PC-3 (cell line): Measurements from ENCODE around the gene B3GALNT1. TPM values are rescaled to one million over a fixed set of nuclear protein-coding genes. Genes with fewer than 3 reads are reported as not detected.
A peak's percentile ranks its signal among the peaks of the same experiment; 100 is the strongest.

Experiments
- ATAC-seq: fragments of 200-7000 bp; cut with Tn5 transposase; 2 replicates; pipeline ENCODE4 v1.9.1; 2020; ENCODE audit warnings: mild to moderate bottlenecking, moderate library complexity
- BruUV-seq: library from RNA; stranded (reverse); fragments of 400-500 nt; replicated peaks from 2 replicates; lab custom pipeline; 2021; lab: Mats Ljungman, UMichigan
- CTCF ChIA-PET: fragments of 300-600 bp; sonication (Branson Sonifier 250); formaldehyde crosslinking; loops from one replicate; lab custom pipeline; 2022; ENCODE audit warnings: antibody characterized with exemption; lab: Charles Lee
- POLR2A ChIA-PET: fragments of 300-600 bp; sonication (Branson Sonifier 250); formaldehyde crosslinking; loops from one replicate; lab custom pipeline; 2022; ENCODE audit warnings: antibody characterized with exemption; ENCODE audit not compliant: unreplicated experiment; lab: Charles Lee
- DNase-seq: peaks from one replicate; pipeline ENCODE4 v3.0.0-alpha.2; 2015
- H2AFZ ChIP-seq: fragments of 300-600 bp; sonication (generic); 2 replicates; pipeline ENCODE4 v1.6.0; 2016; ENCODE audit warnings: antibody characterized with exemption, low read length
- H3F3A ChIP-seq: fragments of 300-600 bp; sonication (generic); one replicate; pipeline ENCODE4 v1.6.0; 2017; ENCODE audit warnings: antibody characterized with exemption, low read length, control low read depth, mild to moderate bottlenecking; ENCODE audit not compliant: unreplicated experiment
- H3K27ac ChIP-seq: fragments of 300-600 bp; sonication (generic); 2 replicates; pipeline ENCODE4 v1.5.1; 2016; ENCODE audit warnings: mild to moderate bottlenecking, low read length
- H3K27me3 ChIP-seq: fragments of 300-600 bp; sonication (generic); 2 replicates; pipeline ENCODE4 v1.6.1; 2016; ENCODE audit warnings: low read length, mixed read lengths
- H3K36me3 ChIP-seq: fragments of 300-600 bp; sonication (generic); 2 replicates; pipeline ENCODE4 v1.6.1; 2016; ENCODE audit warnings: low read depth, mixed run types, low read length, mixed read lengths
- H3K4me1 ChIP-seq: fragments of 300-600 bp; sonication (generic); 2 replicates; pipeline ENCODE4 v1.5.1; 2016; ENCODE audit warnings: low read length; ENCODE audit not compliant: insufficient read depth
- H3K4me2 ChIP-seq: fragments of 300-600 bp; sonication (generic); 2 replicates; pipeline ENCODE4 v1.6.0; 2016; ENCODE audit warnings: low read length
- H3K4me3 ChIP-seq: fragments of 300-600 bp; sonication (generic); 2 replicates; pipeline ENCODE4 v1.5.1; 2016; ENCODE audit warnings: mild to moderate bottlenecking, low read length, mixed read lengths
- H3K79me2 ChIP-seq: fragments of 300-600 bp; sonication (generic); 2 replicates; pipeline ENCODE4 v1.6.1; 2017; ENCODE audit warnings: low read length, mixed read lengths
- H3K9ac ChIP-seq: fragments of 300-600 bp; sonication (generic); 2 replicates; pipeline ENCODE4 v1.6.0; 2016; ENCODE audit warnings: mild to moderate bottlenecking, low read length
- H3K9me2 ChIP-seq: fragments of 300-600 bp; sonication (generic); replicated peaks from 2 replicates; pipeline ENCODE4 v1.6.1; 2016; ENCODE audit warnings: mixed run types, low read length, mixed read lengths
- H3K9me3 ChIP-seq: fragments of 300-600 bp; sonication (generic); 2 replicates; pipeline ENCODE4 v1.6.1; 2016; ENCODE audit warnings: low read length, mixed read lengths
- H4K20me1 ChIP-seq: fragments of 300-600 bp; sonication (generic); 2 replicates; pipeline ENCODE4 v1.6.1; 2016; ENCODE audit warnings: low read length, mixed read lengths
- EZH2 ChIP-seq: fragments of 300-600 bp; sonication (generic); IDR thresholded peaks from one replicate; pipeline ENCODE4 v1.6.1; 2017; ENCODE audit warnings: antibody characterized with exemption, mild to moderate bottlenecking, low read length; ENCODE audit not compliant: unreplicated experiment
- EZH2phosphoT487 ChIP-seq: fragments of 300-600 bp; sonication (generic); IDR thresholded peaks from 2 replicates; pipeline ENCODE4 v1.6.1; 2018; ENCODE audit warnings: mild to moderate bottlenecking, antibody characterized with exemption, low read length, borderline replicate concordance
- intact Hi-C: fragments of 100-400 bp; cut with micrococcal nuclease; formaldehyde crosslinking; loops from 2 replicates; pipeline ENCODE4 v1.9.0; 2023
- total RNA-seq: library from RNA; depleted of rRNA; stranded (reverse); fragments of >200 nt; gene quantifications from 2 replicates; pipeline ENCODE4 v1.2.3, GENCODE V29; 2014
- TF ChIP-seq, protein P1 (sequence below): fragments of 300-600 bp; sonication (generic); conservative IDR thresholded peaks from 2 replicates; pipeline ENCODE4 v1.5.1; 2017; ENCODE audit warnings: antibody characterized with exemption, low read depth, mild to moderate bottlenecking, low read length

The B3GALNT1 gene
- total RNA-seq, 1 experiment from 2014 or later, result 125 TPM

DNA sequence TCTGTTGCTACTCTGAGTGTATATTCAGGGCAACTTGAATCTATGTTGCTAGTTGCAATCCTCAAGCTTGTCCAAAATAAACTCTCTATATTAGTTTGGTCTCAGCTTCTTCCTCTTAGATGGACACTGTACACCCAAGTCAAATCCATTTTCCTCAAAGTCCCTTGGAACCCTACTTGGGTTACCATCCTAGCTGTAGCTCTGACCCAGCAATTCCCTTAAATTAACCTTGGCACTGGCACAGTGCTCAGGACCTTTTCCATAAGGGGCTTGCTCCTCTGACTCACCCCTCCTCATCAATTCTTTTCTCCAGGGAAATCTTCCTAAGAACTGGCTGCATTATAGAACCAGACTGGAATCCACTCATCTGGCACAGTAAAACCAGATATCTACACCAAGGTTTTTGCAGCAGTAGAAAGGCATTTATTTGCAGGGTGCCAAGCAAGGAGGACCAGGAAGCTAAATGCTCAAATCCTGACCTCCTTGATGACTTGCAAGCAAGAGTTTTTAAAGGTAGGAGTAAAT lies 44.9 kb upstream of the B3GALNT1 start:
- Histone ChIP-seq H3K4me1 (peaks cover 32% of the 10 kb centered on the region), H3F3A (peaks cover 9% of the 10 kb centered on the region), H4K20me1 (no peaks in the 10 kb centered on the region), H2AFZ (no peak overlapping the region), H3K79me2 (no peaks in the 10 kb centered on the region), H3K9me2 (no peaks in the 10 kb centered on the region), H3K4me3 (no peak overlapping the region; the same call in 1 of the 2 replicates), H3K9me3 (no peaks in the 10 kb centered on the region), H3K27me3 (no peaks in the 10 kb centered on the region), H3K9ac (peak overlapping the region; percentile 72), H3K27ac (peak overlapping the region; percentile 97), H3K36me3 (no peaks in the 10 kb centered on the region), H3K4me2 (peak overlapping the region; percentile 67)
- ChIA-PET POLR2A (interaction anchor here (0.6 kb wide), 1 partner anchor 11 kb away, joined by 4 read pairs; no protein-coding TSS in a partner anchor), CTCF (interaction anchor here (0.7 to 1.3 kb wide), 2 partner anchors 9 to 21 kb away, joined by 5 to 9 read pairs; no protein-coding TSS in a partner anchor)
- ATAC-seq (no peak), DNase-seq (no peak)
- TF ChIP-seq, protein P1, sequence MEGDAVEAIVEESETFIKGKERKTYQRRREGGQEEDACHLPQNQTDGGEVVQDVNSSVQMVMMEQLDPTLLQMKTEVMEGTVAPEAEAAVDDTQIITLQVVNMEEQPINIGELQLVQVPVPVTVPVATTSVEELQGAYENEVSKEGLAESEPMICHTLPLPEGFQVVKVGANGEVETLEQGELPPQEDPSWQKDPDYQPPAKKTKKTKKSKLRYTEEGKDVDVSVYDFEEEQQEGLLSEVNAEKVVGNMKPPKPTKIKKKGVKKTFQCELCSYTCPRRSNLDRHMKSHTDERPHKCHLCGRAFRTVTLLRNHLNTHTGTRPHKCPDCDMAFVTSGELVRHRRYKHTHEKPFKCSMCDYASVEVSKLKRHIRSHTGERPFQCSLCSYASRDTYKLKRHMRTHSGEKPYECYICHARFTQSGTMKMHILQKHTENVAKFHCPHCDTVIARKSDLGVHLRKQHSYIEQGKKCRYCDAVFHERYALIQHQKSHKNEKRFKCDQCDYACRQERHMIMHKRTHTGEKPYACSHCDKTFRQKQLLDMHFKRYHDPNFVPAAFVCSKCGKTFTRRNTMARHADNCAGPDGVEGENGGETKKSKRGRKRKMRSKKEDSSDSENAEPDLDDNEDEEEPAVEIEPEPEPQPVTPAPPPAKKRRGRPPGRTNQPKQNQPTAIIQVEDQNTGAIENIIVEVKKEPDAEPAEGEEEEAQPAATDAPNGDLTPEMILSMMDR, result no peak
- no peak for TF ChIP-seq EZH2phosphoT487
- no peak for TF ChIP-seq EZH2
- intact Hi-C loops, result no loop called here
- no TSS peak for BruUV-seq

DNA sequence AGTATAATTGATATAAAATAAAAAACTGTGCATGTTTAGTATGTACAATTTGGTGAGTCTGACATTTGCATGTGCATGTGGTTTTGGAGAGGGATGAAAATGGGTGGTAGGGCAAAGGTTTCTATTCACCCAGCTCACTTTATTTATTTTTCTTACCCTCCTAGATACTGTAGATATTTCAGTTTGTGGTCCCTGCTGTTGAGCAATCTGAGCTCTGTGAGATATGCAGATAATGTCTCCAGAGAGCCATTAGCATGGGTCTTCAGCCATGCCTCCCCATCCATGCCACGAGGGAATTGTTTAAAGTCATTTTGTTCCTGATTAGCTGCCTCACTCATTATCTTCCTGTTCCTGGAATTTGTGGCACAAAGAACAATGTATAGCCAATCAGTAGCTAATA lies 44.4 kb upstream of the B3GALNT1 start:
- Histone ChIP-seq H3K4me3 (peak overlapping the region; percentile 52), H3K79me2 (no peaks in the 10 kb centered on the region), H3K4me2 (peak overlapping the region; percentile 67), H3K9me3 (no peaks in the 10 kb centered on the region), H4K20me1 (no peaks in the 10 kb centered on the region), H3K27me3 (no peaks in the 10 kb centered on the region), H3K27ac (peak overlapping the region; percentile 97), H3K4me1 (peaks cover 32% of the 10 kb centered on the region), H3K36me3 (no peaks in the 10 kb centered on the region), H3K9ac (peak overlapping the region; percentile 72), H3K9me2 (no peaks in the 10 kb centered on the region), H2AFZ (peak overlapping the region; percentile 16; the same call in 1 of the 2 replicates), H3F3A (peaks cover 9% of the 10 kb centered on the region)
- TF ChIP-seq EZH2, result no peak
- ATAC-seq (peak; percentile 55), DNase-seq (peak; percentile 80)
- intact Hi-C loops, result loop anchor here (5.0 kb wide), 1 partner anchor 42 kb away; the partner anchor contains the start of gene B3GALNT1
- ChIA-PET CTCF (interaction anchor here (0.7 to 1.3 kb wide), 2 partner anchors 9 to 22 kb away, joined by 5 to 9 read pairs; no protein-coding TSS in a partner anchor), POLR2A (no interaction called here)
- no TSS peak for BruUV-seq

DNA sequence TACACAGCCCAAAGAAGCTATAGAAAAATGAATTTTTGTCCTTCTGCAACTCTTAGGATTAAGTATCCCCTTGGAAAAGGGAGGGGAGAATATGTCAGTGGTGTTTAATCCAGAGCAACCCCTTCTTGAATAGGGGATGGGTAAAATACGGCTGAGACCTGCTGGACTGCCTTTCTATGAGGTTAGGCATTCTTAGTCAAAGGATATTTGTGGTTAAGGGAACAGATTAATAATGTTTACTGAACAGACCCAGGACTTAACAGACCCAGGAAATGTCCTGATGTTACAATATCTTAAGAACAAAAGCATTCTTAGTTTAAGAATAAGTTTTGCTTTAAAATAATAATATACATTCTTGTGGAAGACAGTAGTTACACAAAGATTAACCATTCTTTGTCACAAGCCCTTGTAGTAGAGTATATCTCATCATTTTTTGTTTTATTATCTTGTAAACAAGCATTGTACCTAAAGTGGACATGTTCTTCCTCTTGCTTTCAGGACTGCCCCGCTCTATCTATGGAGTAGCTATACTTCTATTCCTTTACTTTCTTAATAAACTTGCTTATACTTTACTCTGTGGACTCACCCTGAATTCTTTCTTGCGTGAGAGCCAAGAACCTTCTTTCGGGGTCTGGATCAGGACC lies 43.8 kb upstream of the B3GALNT1 start:
- POLR2A ChIA-PET, result no interaction called here

More for the DNA sequence above, 43.8 kb upstream of the B3GALNT1 start:
- Histone ChIP-seq H3K9ac (peak overlapping the region; percentile 72), H3K4me1 (peaks cover 32% of the 10 kb centered on the region), H3K9me2 (no peaks in the 10 kb centered on the region), H4K20me1 (no peaks in the 10 kb centered on the region), H3K4me3 (peak overlapping the region; percentile 52), H3K27ac (peak overlapping the region; percentile 97), H3K79me2 (no peaks in the 10 kb centered on the region), H3K27me3 (no peaks in the 10 kb centered on the region), H3F3A (peaks cover 9% of the 10 kb centered on the region), H2AFZ (peak overlapping the region; percentile 16; the same call in 1 of the 2 replicates), H3K9me3 (0 out of 2 replicates have a peak, but pooled peaks cover under 1% of the 10 kb centered on the region), H3K4me2 (peak overlapping the region; percentile 67), H3K36me3 (no peaks in the 10 kb centered on the region)
- DNase-seq, result peak; percentile 90
- BruUV-seq, result no TSS peak
- CTCF ChIA-PET, result interaction anchor here (0.5 to 1.3 kb wide), 2 partner anchors 22 to 52 kb away, joined by 4 to 9 read pairs; no protein-coding TSS in a partner anchor
- intact Hi-C loops, result loop anchor here (5.0 kb wide), 1 partner anchor 42 kb away; the partner anchor contains the start of gene B3GALNT1
- TF ChIP-seq EZH2phosphoT487 (no peak), EZH2 (no peak)
- TF ChIP-seq, protein P1, result no peak
- ATAC-seq, result peak; percentile 95
